Mesenchymal stem cell (in vitro differentiated cells and primary cell): ENCODE results near the gene RPL12.

Source experiments
- DNase-seq: peaks from one replicate; pipeline ENCODE4 v3.0.0-alpha.2; 2013
- H2AFZ ChIP-seq: one replicate; pipeline ENCODE4 v1.6.1; 2013; ENCODE audit warnings: low read depth, mild to moderate bottlenecking, control low read depth, inconsistent platforms, low read length, moderate library complexity
- H2AK5ac ChIP-seq: 2 replicates; pipeline ENCODE4 v1.6.1; 2013; ENCODE audit warnings: low read length, moderate library complexity, mild to moderate bottlenecking, inconsistent platforms; ENCODE audit not compliant: severe bottlenecking
- H2BK120ac ChIP-seq: one replicate; pipeline ENCODE4 v1.6.1; 2013; ENCODE audit warnings: low read depth, mild to moderate bottlenecking, inconsistent platforms, low read length, moderate library complexity
- H2BK12ac ChIP-seq, 2 experiments: one replicate each; pipeline ENCODE4 v1.6.1; 2013; ENCODE audit warnings: inconsistent platforms in 2 of 2, low read length in 2 of 2, mild to moderate bottlenecking in 2 of 2, moderate library complexity in 2 of 2, control low read depth in 1 of 2
- H2BK15ac ChIP-seq: one replicate; pipeline ENCODE4 v1.6.1; 2013; ENCODE audit warnings: mild to moderate bottlenecking, low read depth, inconsistent platforms; ENCODE audit not compliant: poor library complexity, severe bottlenecking
- H2BK5ac ChIP-seq: 2 replicates; pipeline ENCODE4 v1.6.1; 2013; ENCODE audit warnings: low read depth, mild to moderate bottlenecking, low read length, control low read depth, inconsistent platforms; ENCODE audit not compliant: poor library complexity, severe bottlenecking
- H3K14ac ChIP-seq, 2 experiments: one replicate each; pipeline ENCODE4 v1.6.1; 2013; ENCODE audit warnings: inconsistent platforms in 2 of 2, low read length in 2 of 2, control low read depth in 1 of 2, mild to moderate bottlenecking in 1 of 2, moderate library complexity in 1 of 2
- H3K18ac ChIP-seq, 2 experiments: one replicate each; pipeline ENCODE4 v1.6.1; 2013; ENCODE audit warnings: inconsistent platforms in 2 of 2, low read length in 2 of 2, control low read depth in 1 of 2, low read depth in 1 of 2, mild to moderate bottlenecking in 1 of 2
- H3K23ac ChIP-seq, 2 experiments: one replicate each; pipeline ENCODE4 v1.6.1; 2013; ENCODE audit warnings: inconsistent platforms in 2 of 2, low read length in 2 of 2, mild to moderate bottlenecking in 2 of 2, moderate library complexity in 2 of 2, control low read depth in 1 of 2
- H3K27ac ChIP-seq: 2 replicates; pipeline ENCODE4 v1.5.1; 2013; ENCODE audit warnings: mild to moderate bottlenecking, moderate library complexity, low read length, control low read depth, inconsistent platforms; ENCODE audit not compliant: poor library complexity, severe bottlenecking
- H3K27me3 ChIP-seq, 2 experiments: 2 replicates each; pipeline versions ENCODE4 v1.6.1 to v1.7.0; 2013; ENCODE audit warnings: low read length in 2 of 2, mild to moderate bottlenecking in 2 of 2, moderate library complexity in 2 of 2, control low read depth in 1 of 2, inconsistent platforms in 1 of 2; ENCODE audit not compliant: control insufficient read depth in 1 of 2, insufficient read depth in 1 of 2
- H3K36me3 ChIP-seq, 2 experiments: 2 replicates each; pipeline versions ENCODE4 v1.6.1 to v1.7.0; 2013; ENCODE audit warnings: low read length in 2 of 2, control low read depth in 1 of 2, inconsistent platforms in 1 of 2, low read depth in 1 of 2, mild to moderate bottlenecking in 1 of 2; ENCODE audit not compliant: insufficient read depth in 2 of 2, control insufficient read depth in 1 of 2
- H3K4ac ChIP-seq, 2 experiments: one replicate each; pipeline ENCODE4 v1.6.1; 2013; ENCODE audit warnings: inconsistent platforms in 2 of 2, low read length in 2 of 2, mild to moderate bottlenecking in 2 of 2, moderate library complexity in 2 of 2, control low read depth in 1 of 2, low read depth in 1 of 2
- H3K4me1 ChIP-seq: 2 replicates; pipeline ENCODE4 v1.6.1; 2013; ENCODE audit warnings: low read depth, low read length, control low read depth; ENCODE audit not compliant: control insufficient read depth, insufficient read depth
- H3K4me2 ChIP-seq: 2 replicates; pipeline ENCODE4 v1.6.1; 2013; ENCODE audit warnings: low read length, mild to moderate bottlenecking, inconsistent platforms; ENCODE audit not compliant: poor library complexity, severe bottlenecking
- H3K4me3 ChIP-seq, 2 experiments: 2 replicates each; pipeline versions ENCODE4 v1.5.1 to v1.7.0; 2013; ENCODE audit warnings: low read length in 2 of 2, mild to moderate bottlenecking in 2 of 2, control low read depth in 1 of 2, low read depth in 1 of 2; ENCODE audit not compliant: insufficient read depth in 1 of 2
- H3K79me1 ChIP-seq: replicated peaks from 2 replicates; pipeline ENCODE4 v1.6.1; 2013; ENCODE audit warnings: mild to moderate bottlenecking, control low read depth, low read length, inconsistent platforms; ENCODE audit not compliant: poor library complexity, severe bottlenecking
- H3K9ac ChIP-seq: 2 replicates; pipeline ENCODE4 v1.7.0; 2013; ENCODE audit warnings: mild to moderate bottlenecking, low read length, moderate library complexity
- H3K9me3 ChIP-seq: 2 replicates; pipeline ENCODE4 v1.7.0; 2013; ENCODE audit warnings: mild to moderate bottlenecking, low read length; ENCODE audit not compliant: control insufficient read depth
- H4K8ac ChIP-seq: one replicate; pipeline ENCODE4 v1.6.1; 2013; ENCODE audit warnings: inconsistent platforms, mild to moderate bottlenecking, low read length, moderate library complexity
- H4K91ac ChIP-seq: one replicate; pipeline ENCODE4 v1.6.1; 2013; ENCODE audit warnings: mild to moderate bottlenecking, low read length, inconsistent platforms
- WGBS: methylation state at CpG from one replicate; pipeline ENCODE4 v1.1.7; 2013; ENCODE audit warnings: mixed read lengths; 5-methylcytosine and 5-hydroxymethylcytosine counted together

The RPL12 gene

GRCh38 chr9:127405344-127406125, 45.7 kb downstream of the RPL12 start:
- Histone ChIP-seq H2BK15ac (no peak overlapping the region), H4K91ac (no peak overlapping the region), H3K4me1 (peaks cover 11% of the 10 kb centered on the region), H3K4me2 (no peak overlapping the region), H3K27ac (no peak overlapping the region), H3K4me3 (no peak overlapping the region), H2AK5ac (no peak overlapping the region), H3K27me3 (peaks cover 0 to 83% of the 10 kb centered on the region in 2 experiments), H4K8ac (no peak overlapping the region), H3K23ac (no peak overlapping the region), H3K79me1 (peaks cover 1% of the 10 kb centered on the region), H3K4ac (no peak overlapping the region), H2BK5ac (no peak overlapping the region), H2AFZ (no peak overlapping the region), H3K9me3 (no peaks in the 10 kb centered on the region), H3K18ac (no peak overlapping the region), H3K9ac (no peak overlapping the region), H2BK120ac (no peak overlapping the region), H2BK12ac (no peak overlapping the region), H3K36me3 (peaks cover 0 to 47% of the 10 kb centered on the region in 2 experiments), H3K14ac (no peak overlapping the region)
- DNase-seq, result no peak
- WGBS, result 95% methylated on average over 20 of the region's 20 CpGs

GRCh38 chr9:127404631-127405030, 46.6 kb downstream of the RPL12 start:
- DNase-seq, result no peak
- H3K27me3 ChIP-seq, result peaks cover 0 to 83% of the 10 kb centered on the region in 2 experiments
- H2BK15ac ChIP-seq, result no peak overlapping the region

GRCh38 chr9:127403507-127404192, 47.6 kb downstream of the RPL12 start:
- H3K23ac ChIP-seq, result no peak overlapping the region
- peaks cover 0 to 90% of the 10 kb centered on the region in 2 experiments for H3K27me3 ChIP-seq
- H3K18ac ChIP-seq, result no peak overlapping the region
- no peak overlapping the region for H3K4me2 ChIP-seq
- H3K79me1 ChIP-seq, result peaks cover 8% of the 10 kb centered on the region
- no peak overlapping the region for H2AFZ ChIP-seq
- no peak overlapping the region for H2AK5ac ChIP-seq
- no peak overlapping the region for H2BK120ac ChIP-seq
- no peak overlapping the region for H2BK5ac ChIP-seq
- WGBS, result 87% methylated on average over 22 of the region's 22 CpGs
- H3K4ac ChIP-seq, result no peak overlapping the region
- H3K4me1 ChIP-seq, result peaks cover 12% of the 10 kb centered on the region
- H3K9me3 ChIP-seq, result no peaks in the 10 kb centered on the region
- peaks cover 0 to 51% of the 10 kb centered on the region in 2 experiments for H3K36me3 ChIP-seq
- peak overlapping the region; percentile 43 for H4K91ac ChIP-seq
- no peak overlapping the region for H3K9ac ChIP-seq
- no peak overlapping the region for H2BK15ac ChIP-seq
- no peak overlapping the region for H3K14ac ChIP-seq
- no peak for DNase-seq
- no peak overlapping the region for H2BK12ac ChIP-seq
- H3K27ac ChIP-seq, result no peak overlapping the region
- no peak overlapping the region for H3K4me3 ChIP-seq
- H4K8ac ChIP-seq, result no peak overlapping the region

More at GRCh38 chr9:127404631-127405030, 46.6 kb downstream of the RPL12 start:
- H3K14ac ChIP-seq, result no peak overlapping the region
- H3K9ac ChIP-seq, result no peak overlapping the region
- H3K4me2 ChIP-seq, result no peak overlapping the region
- H4K8ac ChIP-seq, result no peak overlapping the region
- H3K4ac ChIP-seq, result no peak overlapping the region
- H3K18ac ChIP-seq, result no peak overlapping the region
- no peak overlapping the region for H2BK12ac ChIP-seq
- peaks cover 1% of the 10 kb centered on the region for H3K79me1 ChIP-seq
- H2BK5ac ChIP-seq, result no peak overlapping the region
- no peak overlapping the region for H2BK120ac ChIP-seq
- H3K36me3 ChIP-seq, result peaks cover 0 to 51% of the 10 kb centered on the region in 2 experiments
- H3K4me1 ChIP-seq, result peaks cover 11% of the 10 kb centered on the region
- H3K23ac ChIP-seq, result no peak overlapping the region
- H3K27ac ChIP-seq, result no peak overlapping the region
- H3K4me3 ChIP-seq, result no peak overlapping the region
- no peak overlapping the region for H4K91ac ChIP-seq
- H3K9me3 ChIP-seq, result no peaks in the 10 kb centered on the region
- H2AK5ac ChIP-seq, result no peak overlapping the region
- no peak overlapping the region for H2AFZ ChIP-seq
- WGBS, result 95% methylated on average over 23 of the region's 23 CpGs

GRCh38 chr9:127402401-127403090, 48.7 kb downstream of the RPL12 start:
- peaks cover 0 to 92% of the 10 kb centered on the region in 2 experiments for H3K27me3 ChIP-seq
- 89% methylated on average over 16 of the region's 18 CpGs for WGBS
- H3K36me3 ChIP-seq, result peaks cover 0 to 51% of the 10 kb centered on the region in 2 experiments

More at GRCh38 chr9:127402401-127403090, 48.7 kb downstream of the RPL12 start:
- Histone ChIP-seq H3K18ac (no peak overlapping the region), H3K4me2 (no peak overlapping the region), H3K14ac (no peak overlapping the region), H2AFZ (no peak overlapping the region), H2AK5ac (no peak overlapping the region), H3K9me3 (no peaks in the 10 kb centered on the region), H3K4me3 (no peak overlapping the region), H3K4me1 (peaks cover 20% of the 10 kb centered on the region), H2BK120ac (no peak overlapping the region), H3K27ac (no peak overlapping the region), H2BK15ac (no peak overlapping the region), H4K8ac (no peak overlapping the region), H3K79me1 (peaks cover 11% of the 10 kb centered on the region), H2BK12ac (no peak overlapping the region), H3K23ac (no peak overlapping the region), H3K9ac (no peak overlapping the region), H4K91ac (no peak overlapping the region), H3K4ac (no peak overlapping the region), H2BK5ac (no peak overlapping the region)
- no peak for DNase-seq
